SK-N-MC (cell line): ENCODE data around the gene GALNT9.

Experiments
- EZH2 ChIP-seq: fragments of 200-600 bp; sonication (generic); IDR thresholded peaks from one replicate; pipeline ENCODE4 v1.6.1; 2017; ENCODE audit warnings: antibody characterized with exemption
- FOXP2 ChIP-seq: optimal IDR thresholded peaks from 2 replicates; pipeline ENCODE3; 2011; ENCODE audit warnings: mild to moderate bottlenecking, moderate library complexity; ENCODE audit not compliant: insufficient read depth; ENCODE audit errors: extremely low read length, control extremely low read depth
- POLR2AphosphoS5 ChIP-seq: IDR thresholded peaks from 2 replicates; pipeline ENCODE4 v1.6.1; 2012; ENCODE audit warnings: mild to moderate bottlenecking, low read depth, low read length, borderline replicate concordance

- no peak for TF ChIP-seq POLR2AphosphoS5
- TF ChIP-seq EZH2: no peak
- no peak for TF ChIP-seq FOXP2
Measured at GRCh38 chr12:132170637-132171292, 158.6 kb downstream of the GALNT9 start.
